Measurements from ENCODE around the gene MINDY4.

DNA sequence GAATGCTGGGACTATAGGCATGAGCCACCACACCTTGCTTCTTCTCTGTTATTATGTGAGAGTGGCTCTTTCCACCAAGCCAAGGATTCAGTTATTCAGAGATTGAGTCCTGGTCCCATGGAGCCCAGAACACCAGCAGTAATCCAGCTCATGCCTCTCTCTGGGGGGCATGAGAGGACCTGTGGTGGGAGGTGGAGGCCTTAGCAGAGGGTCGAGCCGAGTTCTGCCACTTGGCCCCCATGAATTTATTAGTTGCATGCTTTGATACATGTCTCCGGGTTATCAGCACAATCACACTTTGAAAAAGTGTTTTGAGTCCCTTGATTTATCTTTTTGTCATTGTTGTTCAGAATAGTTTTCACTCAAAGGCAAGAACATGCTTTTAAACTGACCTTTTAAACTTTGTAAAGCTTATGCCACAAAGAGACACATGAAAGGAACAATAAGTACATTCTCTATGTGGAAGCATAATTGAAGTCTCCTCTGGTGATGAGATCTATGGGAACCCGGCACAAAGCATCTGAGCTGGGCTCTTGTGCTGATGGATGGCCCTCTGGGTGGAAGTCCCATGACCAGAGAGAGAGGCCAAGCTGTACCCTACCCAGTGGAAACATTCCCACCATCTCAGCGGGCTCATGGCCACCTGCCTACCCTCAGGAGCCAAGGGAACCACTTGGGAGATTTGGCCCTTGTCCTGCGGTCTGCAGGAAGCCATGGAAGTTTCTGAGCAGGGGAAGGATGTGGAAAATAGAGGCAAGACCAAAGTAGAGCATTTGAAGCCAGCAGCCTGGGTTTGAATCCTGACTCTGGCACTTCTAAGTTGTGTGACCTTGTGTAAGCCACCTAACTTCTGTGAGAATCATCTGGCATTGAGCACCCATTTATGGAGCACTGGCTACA, 53.9 kb downstream of the MINDY4 start:
- no peak for TF ChIP-seq CTCF (IDR thresholded peaks at IDR 0.05)
- TF ChIP-seq POLR2AphosphoS5 (IDR thresholded peaks at IDR 0.05) = no peak
- TF ChIP-seq POLR2A (IDR thresholded peaks at IDR 0.05) = no peak
- no peak for TF ChIP-seq EP300 (IDR thresholded peaks at IDR 0.05)
